ENCODE results near the gene PRUNE1.

The PRUNE1 gene

DNA sequence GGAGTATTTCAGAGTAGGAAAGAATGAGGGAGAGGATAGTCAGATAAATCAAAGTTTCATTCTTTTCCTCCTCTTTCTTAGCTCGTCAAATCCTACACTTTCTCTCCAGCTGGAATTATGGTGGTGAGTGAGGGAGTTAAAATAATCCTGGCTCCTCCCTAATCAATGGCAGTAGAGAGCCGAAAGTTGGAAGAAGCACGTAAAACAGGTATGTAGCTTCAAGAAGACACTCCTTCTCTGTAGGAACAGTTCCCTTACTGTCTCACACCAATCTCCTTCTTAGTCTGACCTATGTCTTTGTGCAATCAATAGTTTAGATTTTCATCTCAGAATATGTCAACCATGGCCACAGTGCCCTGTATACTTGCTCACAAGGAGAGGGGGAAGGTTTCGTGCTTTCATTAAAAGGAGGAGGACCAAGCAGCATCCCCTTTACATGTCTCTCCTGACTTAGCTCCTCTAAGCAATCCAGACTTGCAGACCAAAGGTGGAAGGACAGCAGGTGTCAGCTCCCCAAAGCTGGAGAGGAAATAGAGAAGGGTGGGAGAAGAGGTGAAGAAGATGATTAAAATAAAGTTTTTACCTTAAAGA, 2.4 kb upstream of the PRUNE1 start:
- peak; percentile 34 for DNase-seq

DNA sequence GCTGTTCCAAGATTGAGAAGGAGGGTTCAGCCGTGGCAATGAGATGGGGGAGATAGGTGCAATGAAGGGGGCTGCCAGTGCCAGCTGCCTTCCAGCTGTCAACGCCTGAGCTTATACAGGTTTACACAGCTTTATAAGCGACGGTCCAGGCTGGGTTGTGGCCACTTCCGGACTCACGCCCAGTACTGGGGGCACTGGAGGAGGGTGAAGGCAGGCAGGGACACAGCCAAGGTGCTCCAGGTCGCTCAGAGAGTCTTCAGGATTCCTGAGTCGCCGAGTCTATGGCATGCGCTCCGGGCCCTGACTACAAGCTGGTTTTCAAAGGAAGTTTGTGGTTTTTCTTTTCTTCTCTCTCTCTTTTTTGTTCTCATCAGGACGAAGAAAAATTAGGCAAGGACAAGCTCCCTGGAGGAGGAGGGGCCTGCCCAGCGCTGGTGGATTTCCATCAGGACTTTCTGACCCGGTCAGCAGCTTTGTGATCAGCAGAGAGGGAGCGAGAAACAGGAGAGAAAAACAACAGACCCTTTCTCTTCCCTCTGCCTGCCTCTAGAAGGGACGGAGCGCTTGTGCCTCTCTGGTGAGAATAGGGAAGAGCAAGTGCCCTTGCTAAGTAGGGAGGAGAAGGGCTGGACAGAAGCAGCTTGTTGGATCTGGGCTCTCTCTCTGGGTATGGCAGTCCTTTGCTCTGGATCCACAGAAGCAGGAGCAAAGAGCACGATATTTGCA, 1.8 kb upstream of the PRUNE1 start, which contains the start of gene MINDY1:
Gene MINDY1, minus strand, starts transcription at position 576 of the 726 bp plus-strand sequence. CDS start 4,285 bp downstream, outside the sequence.
- DNase-seq, result peak; percentile 83

DNA sequence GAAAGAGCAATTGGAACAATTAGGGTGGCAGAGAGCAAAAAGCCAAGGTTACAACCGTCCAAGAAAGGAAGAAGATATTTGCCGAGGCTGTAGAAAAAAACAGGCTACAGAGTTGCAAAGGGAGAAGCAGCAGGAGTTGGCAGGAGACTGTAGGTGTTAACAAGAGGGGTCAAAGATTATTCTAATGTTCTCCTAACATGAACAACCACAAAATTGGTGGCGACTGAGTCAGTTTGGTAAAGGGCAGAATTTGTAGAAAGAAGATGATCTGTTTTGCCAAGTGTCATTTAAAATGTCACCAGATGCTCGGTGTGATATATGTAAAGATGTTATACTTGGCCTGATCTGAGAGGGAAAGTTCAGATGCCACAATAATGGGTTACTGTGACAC, 401 bp upstream of the PRUNE1 start:
- no peak for DNase-seq

- DNase-seq, result no peak
These were observed 948 bp downstream of the PRUNE1 start for GRCh38 chr1:151009206-151009587.

- DNase-seq, result no peak
These were observed 1.6 kb downstream of the PRUNE1 start for GRCh38 chr1:151009674-151010345.

GRCh38 chr1:151010346-151010726, 2.1 kb downstream of the PRUNE1 start:
- DNase-seq, result no peak

DNA sequence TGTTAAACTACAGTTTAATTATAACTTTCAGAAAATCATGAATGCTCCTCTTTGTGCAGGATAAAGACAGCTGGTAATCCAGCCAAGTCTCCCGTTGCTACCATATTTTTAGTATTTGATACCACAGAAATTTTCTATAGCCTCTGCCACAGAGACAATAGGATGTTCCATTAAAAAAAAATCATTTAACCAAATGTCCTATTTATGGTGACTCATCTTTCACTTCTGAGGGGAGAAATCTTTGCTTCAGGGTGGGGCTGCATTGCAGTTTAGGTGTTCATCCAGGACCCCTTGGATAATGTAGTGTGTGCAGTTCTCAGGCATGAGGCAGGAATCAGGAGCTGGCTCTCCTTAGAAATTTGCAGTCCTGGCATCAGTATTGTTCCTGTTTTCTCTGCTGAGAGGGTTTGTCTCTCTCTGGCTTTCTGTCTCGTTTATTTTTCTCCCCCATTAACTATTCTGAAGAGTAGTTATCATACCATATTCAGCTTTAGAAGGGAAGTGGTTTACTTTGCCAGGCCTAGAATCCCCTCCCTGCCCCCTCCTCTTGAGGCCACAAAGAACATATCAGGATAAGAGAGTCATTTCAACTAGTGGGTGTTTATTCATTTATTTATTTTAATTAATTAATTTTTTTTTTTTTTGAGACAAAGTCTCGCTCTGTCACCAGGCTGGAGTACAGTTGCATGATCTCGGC, 3.1 kb downstream of the PRUNE1 start:
- DNase-seq, result no peak

DNA sequence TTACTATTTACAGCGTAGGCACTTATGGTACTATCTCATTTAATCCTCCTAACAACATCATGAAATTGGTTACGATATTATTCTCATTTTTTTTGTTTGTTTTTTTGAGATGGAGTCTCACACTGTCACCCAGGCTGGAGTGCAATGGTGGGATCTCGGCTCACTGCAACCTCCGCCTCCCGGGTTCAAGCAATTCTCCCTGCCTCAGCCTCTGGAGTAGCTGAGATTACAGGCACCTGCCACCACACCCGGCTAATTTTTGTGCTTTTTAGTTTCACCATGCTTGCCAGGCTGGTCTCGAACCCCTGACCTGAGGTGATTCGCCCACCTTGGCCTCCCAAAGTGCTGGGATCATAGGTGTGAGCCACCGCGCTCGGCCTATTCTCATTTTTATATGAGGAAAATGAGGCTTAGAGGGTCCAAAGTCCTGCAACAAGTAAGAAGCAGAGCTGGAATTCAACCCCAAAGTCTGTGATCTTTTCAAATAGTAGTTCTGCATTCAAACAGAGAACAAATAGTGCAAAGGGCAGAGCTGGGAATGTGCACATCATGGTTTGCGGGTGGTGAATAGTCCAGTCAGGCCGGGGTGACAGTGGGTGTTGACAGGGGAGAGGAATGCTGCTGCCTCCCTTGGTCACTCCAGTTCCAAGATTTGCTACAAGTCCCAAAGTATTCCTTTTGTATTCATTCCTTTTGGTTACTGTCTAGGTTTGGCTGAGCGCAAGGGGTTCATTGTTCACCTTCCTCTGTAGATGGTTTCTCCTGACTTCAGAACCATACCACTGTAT, 4.6 kb downstream of the PRUNE1 start:
- DNase-seq, result no peak

- DNase-seq, result peak; percentile 35
These were observed 5.3 kb downstream of the PRUNE1 start for GRCh38 chr1:151013518-151013917.

DNA sequence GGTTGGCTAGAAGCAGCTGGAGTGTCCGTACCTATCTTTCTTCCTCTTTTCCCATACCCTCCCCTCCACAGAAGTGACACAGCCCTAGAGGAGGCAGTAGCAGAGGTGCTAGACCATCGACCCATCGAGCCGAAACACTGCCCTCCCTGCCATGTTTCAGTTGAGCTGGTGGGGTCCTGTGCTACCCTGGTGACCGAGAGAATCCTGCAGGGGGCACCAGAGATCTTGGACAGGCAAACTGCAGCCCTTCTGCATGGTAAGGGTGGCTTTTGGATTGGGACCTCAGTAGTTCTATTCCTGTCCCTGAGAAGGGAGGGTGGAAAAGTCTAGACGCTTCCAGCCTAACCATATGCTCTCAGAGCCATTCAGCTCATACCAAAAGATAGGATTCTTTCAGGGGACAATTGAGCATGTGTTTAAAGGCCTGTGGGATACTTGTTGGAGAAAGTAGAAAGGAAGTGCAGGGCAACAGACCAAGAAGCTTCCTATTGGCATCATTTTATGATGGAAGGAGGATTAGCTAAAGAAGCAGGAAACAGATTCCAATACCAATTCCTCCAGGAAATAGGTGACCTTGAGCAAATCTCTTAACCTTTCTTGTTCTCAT, 16.4 kb downstream of the PRUNE1 start:
- peak; percentile 36 for DNase-seq

DNA sequence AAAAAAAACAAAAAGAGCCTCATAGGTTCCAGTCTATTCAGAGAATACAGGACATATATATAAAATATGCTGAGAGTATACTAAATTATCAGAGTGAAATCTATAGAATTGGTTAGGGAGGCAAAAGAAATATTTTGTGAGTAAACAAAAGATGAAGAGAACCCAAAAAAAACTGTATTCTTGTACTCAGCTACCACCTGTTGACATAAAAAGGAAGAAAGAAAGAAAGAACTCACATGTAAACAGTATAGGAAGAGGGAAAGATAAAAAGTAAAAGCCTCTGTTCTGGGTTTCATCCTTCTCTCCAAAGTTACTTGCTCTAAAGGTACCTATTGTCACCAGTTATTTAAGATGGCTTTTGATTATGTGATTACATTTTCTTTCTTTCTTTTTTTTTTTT, 18.2 kb downstream of the PRUNE1 start:
- DNase-seq, result no peak

DNA sequence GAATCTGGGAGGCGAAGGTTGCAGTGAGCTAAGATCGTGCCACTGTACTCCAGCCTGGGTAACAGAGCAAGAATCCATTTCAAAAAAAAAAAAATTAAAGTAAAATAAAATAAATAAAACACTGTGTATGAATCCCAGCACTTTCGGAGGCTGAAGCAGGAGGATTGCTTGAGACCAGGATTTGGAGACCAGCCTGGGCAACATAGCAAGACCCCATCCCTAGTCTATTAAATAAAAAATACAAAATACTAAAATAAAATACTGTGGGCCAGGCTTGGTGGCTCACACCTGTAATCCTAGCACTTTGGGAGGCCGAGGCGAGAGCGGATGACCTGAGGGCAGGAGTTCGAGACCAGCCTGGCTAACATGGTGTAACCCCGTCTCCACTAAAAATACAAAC, 23.9 kb downstream of the PRUNE1 start:
- DNase-seq, result no peak

DNA sequence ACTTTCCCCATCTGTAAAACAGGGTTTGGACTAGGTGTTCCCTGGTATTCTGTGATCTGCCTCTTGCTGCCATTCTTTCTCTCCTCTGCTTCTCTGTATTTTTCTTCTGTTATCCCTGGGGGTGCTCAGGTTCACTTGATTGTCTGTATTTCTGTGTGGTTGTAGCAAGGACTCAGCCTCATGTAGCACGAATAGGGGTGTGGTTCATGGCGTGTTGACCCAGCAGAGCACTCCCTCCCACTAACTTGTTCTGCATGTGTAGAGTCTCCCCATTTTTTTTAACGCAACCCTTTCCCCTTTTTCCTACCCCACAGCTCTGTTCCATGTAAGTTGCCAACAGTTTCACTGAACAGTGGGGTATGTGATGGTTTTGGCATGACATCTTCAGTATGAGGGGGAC, 26.9 kb downstream of the PRUNE1 start:
- DNase-seq, result no peak

GRCh38 chr1:151036356-151036755, 28.1 kb downstream of the PRUNE1 start, which contains the start of gene BNIPL:
Gene BNIPL (plus strand): TSS chr1:151036586. CDS start chr1:151036726, 140 bp downstream.
- DNase-seq, result no peak

- DNase-seq, result no peak
These were observed 28.8 kb downstream of the PRUNE1 start for GRCh38 chr1:151037032-151037431.

GRCh38 chr1:151039521-151039920, 31.3 kb downstream of the PRUNE1 start:
- DNase-seq, result no peak

- DNase-seq, result no peak
These were observed 34.9 kb downstream of the PRUNE1 start for GRCh38 chr1:151043163-151043562.

- DNase-seq, result no peak
These were observed 39.3 kb downstream of the PRUNE1 start, which contains the start of gene C1orf56 for GRCh38 chr1:151047591-151047924. Gene C1orf56 (plus strand): TSS chr1:151047751. CDS start chr1:151047848, 97 bp downstream.

DNA sequence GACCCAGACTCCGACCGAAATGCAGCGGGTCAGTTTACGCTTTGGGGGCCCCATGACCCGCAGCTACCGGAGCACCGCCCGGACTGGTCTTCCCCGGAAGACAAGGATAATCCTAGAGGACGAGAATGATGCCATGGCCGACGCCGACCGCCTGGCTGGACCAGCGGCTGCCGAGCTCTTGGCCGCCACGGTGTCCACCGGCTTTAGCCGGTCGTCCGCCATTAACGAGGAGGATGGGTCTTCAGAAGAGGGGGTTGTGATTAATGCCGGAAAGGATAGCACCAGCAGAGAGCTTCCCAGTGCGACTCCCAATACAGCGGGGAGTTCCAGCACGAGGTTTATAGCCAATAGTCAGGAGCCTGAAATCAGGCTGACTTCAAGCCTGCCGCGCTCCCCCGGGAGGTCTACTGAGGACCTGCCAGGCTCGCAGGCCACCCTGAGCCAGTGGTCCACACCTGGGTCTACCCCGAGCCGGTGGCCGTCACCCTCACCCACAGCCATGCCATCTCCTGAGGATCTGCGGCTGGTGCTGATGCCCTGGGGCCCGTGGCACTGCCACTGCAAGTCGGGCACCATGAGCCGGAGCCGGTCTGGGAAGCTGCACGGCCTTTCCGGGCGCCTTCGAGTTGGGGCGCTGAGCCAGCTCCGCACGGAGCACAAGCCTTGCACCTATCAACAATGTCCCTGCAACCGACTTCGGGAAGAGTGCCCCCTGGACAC, 39.8 kb downstream of the PRUNE1 start:
- peak; percentile 90 for DNase-seq

GRCh38 chr1:151048645-151049032, 40.4 kb downstream of the PRUNE1 start:
- no peak for DNase-seq

- no peak for DNase-seq
These were observed 41.2 kb downstream of the PRUNE1 start for GRCh38 chr1:151049458-151049857.
